Activated CD4-positive, alpha-beta T cell treated with anti-CD3 and anti-CD28 coated beads for 48 hours (primary cell): Measurements from ENCODE around the gene FFAR3.
A peak's percentile ranks its signal among the peaks of the same experiment; 100 is the strongest.
"Not testable (repeated sequence)": the region's sequence is repeated elsewhere in the genome, so short reads cannot be mapped to it uniquely, and the experiment has no call there.

Experiments used
- DNase-seq: peaks from one replicate; pipeline ENCODE4 v3.0.0-alpha.2; 2020

Gene FFAR3

GRCh38 chr19:35378356-35378755 is 20.1 kb downstream of the FFAR3 start:
- no peak for DNase-seq

GRCh38 chr19:35379545-35379944 is 21.3 kb downstream of the FFAR3 start:
- DNase-seq = not testable (repeated sequence)

GRCh38 chr19:35379992-35380391 is 21.7 kb downstream of the FFAR3 start:
- DNase-seq = no peak

- DNase-seq = no peak
These were observed 22.3 kb downstream of the FFAR3 start for GRCh38 chr19:35380450-35381124.

- DNase-seq = no peak
These were observed 23.1 kb downstream of the FFAR3 start for GRCh38 chr19:35381318-35381717.

GRCh38 chr19:35381926-35382325 is 23.7 kb downstream of the FFAR3 start:
- DNase-seq = no peak

- DNase-seq = no peak
These were observed 25.3 kb downstream of the FFAR3 start for GRCh38 chr19:35383536-35383935.

- no peak for DNase-seq
These were observed 30.2 kb downstream of the FFAR3 start for GRCh38 chr19:35388277-35389054.

GRCh38 chr19:35389192-35389861 is 31.1 kb downstream of the FFAR3 start:
- DNase-seq = no peak

GRCh38 chr19:35392742-35393715 is 34.8 kb downstream of the FFAR3 start:
- no peak for DNase-seq

- no peak for DNase-seq
These were observed 37.3 kb downstream of the FFAR3 start for GRCh38 chr19:35395382-35396199.

- DNase-seq = no peak
These were observed 38.1 kb downstream of the FFAR3 start for GRCh38 chr19:35396240-35396885.

- DNase-seq = no peak
These were observed 38.8 kb downstream of the FFAR3 start for GRCh38 chr19:35397064-35397463.

GRCh38 chr19:35398570-35398969 is 40.3 kb downstream of the FFAR3 start:
- DNase-seq = no peak

GRCh38 chr19:35399231-35399630 is 41.0 kb downstream of the FFAR3 start:
- DNase-seq = no peak

- DNase-seq = no peak
These were observed 41.9 kb downstream of the FFAR3 start for GRCh38 chr19:35399948-35400772.

- DNase-seq = no peak
These were observed 42.5 kb downstream of the FFAR3 start for GRCh38 chr19:35400773-35401100.

GRCh38 chr19:35401416-35401815 is 43.2 kb downstream of the FFAR3 start:
- not testable (repeated sequence) for DNase-seq

GRCh38 chr19:35403116-35403760 is 45.0 kb downstream of the FFAR3 start:
- peak; percentile 21 for DNase-seq
